HEK293T (cell line): ENCODE data around the gene RPS19BP1.

Experiments used
- CTCF ChIA-PET: fragments of 350-600 bp; formaldehyde crosslinking; extraction: SDS; loops from one replicate; lab custom pipeline; 2021; ENCODE audit warnings: antibody characterized with exemption, inconsistent platforms; lab: Yijun Ruan, JAX
- POLR2A ChIA-PET: fragments of 350-600 bp; formaldehyde crosslinking; extraction: SDS; loops from one replicate; lab custom pipeline; 2020; ENCODE audit warnings: antibody characterized with exemption, inconsistent platforms; lab: Yijun Ruan, JAX
- DNase-seq: peaks from one replicate; pipeline ENCODE4 v3.0.0; 2012; ENCODE audit warnings: mixed read lengths; ENCODE audit errors: extremely low spot score
- ARNT ChIP-seq: fragments of 450-650 bp; IDR thresholded peaks from 2 replicates; pipeline ENCODE4 v1.6.1; 2017; ENCODE audit warnings: mild to moderate bottlenecking
- BHLHE40 ChIP-seq: fragments of 450-650 bp; IDR thresholded peaks from 2 replicates; pipeline ENCODE4 v1.6.1; 2016; ENCODE audit warnings: mild to moderate bottlenecking, moderate library complexity, borderline replicate concordance
- CTBP1 ChIP-seq: fragments of 450-650 bp; IDR thresholded peaks from 2 replicates; pipeline ENCODE4 v1.6.1; 2016; ENCODE audit warnings: borderline replicate concordance
- ELF4 ChIP-seq: fragments of 450-650 bp; IDR thresholded peaks from 2 replicates; pipeline ENCODE4 v1.6.1; 2017; ENCODE audit warnings: antibody characterized with exemption
- FOXA1 ChIP-seq: fragments of 450-650 bp; IDR thresholded peaks from 2 replicates; pipeline ENCODE4 v1.6.1; 2016; ENCODE audit warnings: mild to moderate bottlenecking
- FOXK2 ChIP-seq: fragments of 450-650 bp; IDR thresholded peaks from 2 replicates; pipeline ENCODE4 v1.6.1; 2016; ENCODE audit warnings: mild to moderate bottlenecking
- FOXM1 ChIP-seq: fragments of 450-650 bp; IDR thresholded peaks from 2 replicates; pipeline ENCODE4 v1.6.1; 2017; ENCODE audit warnings: mild to moderate bottlenecking, borderline replicate concordance
- HDGF ChIP-seq: fragments of 450-650 bp; IDR thresholded peaks from 2 replicates; pipeline ENCODE4 v1.6.1; 2017; ENCODE audit warnings: antibody characterized with exemption, borderline replicate concordance
- L3MBTL2 ChIP-seq: fragments of 450-650 bp; conservative IDR thresholded peaks from 2 replicates; pipeline ENCODE4 v1.6.1; 2016; ENCODE audit warnings: mild to moderate bottlenecking
- LEF1 ChIP-seq: fragments of 450-650 bp; IDR thresholded peaks from 2 replicates; pipeline ENCODE4 v1.6.1; 2017; ENCODE audit warnings: mild to moderate bottlenecking, borderline replicate concordance
- NFRKB ChIP-seq: fragments of 450-650 bp; IDR thresholded peaks from 2 replicates; pipeline ENCODE4 v1.6.1; 2016; ENCODE audit warnings: mild to moderate bottlenecking, moderate library complexity
- PKNOX1 ChIP-seq: fragments of 450-650 bp; IDR thresholded peaks from 2 replicates; pipeline ENCODE4 v1.6.1; 2016
- SP1 ChIP-seq: fragments of 450-650 bp; IDR thresholded peaks from 2 replicates; pipeline ENCODE4 v1.6.1; 2017
- SUZ12 ChIP-seq: fragments of 450-650 bp; IDR thresholded peaks from 2 replicates; pipeline ENCODE4 v1.6.1; 2016; ENCODE audit warnings: mild to moderate bottlenecking
- TARDBP ChIP-seq: fragments of 450-650 bp; IDR thresholded peaks from 2 replicates; pipeline ENCODE4 v1.6.1; 2016
- ZNF384 ChIP-seq: fragments of 450-650 bp; IDR thresholded peaks from 2 replicates; pipeline ENCODE4 v1.6.1; 2016

The RPS19BP1 gene

GRCh38 chr22:39494471-39495120 lies 38.0 kb downstream of the RPS19BP1 start:
- ChIA-PET CTCF (interaction anchor here (1.0 to 2.1 kb wide), 6 partner anchors 17 to 42 kb away, joined by 3 to 33 read pairs (median 4); no protein-coding TSS in a partner anchor), POLR2A (interaction anchor here (0.9 to 2.3 kb wide), 6 partner anchors 21 to 175 kb away, joined by 3 to 14 read pairs (median 8); partner anchors contain the start of genes ATF4 and RPL3)
- TF ChIP-seq HDGF (no peak), NFRKB (no peak), FOXA1 (no peak), ARNT (no peak), SP1 (no peak), CTBP1 (no peak), ELF4 (no peak), ZNF384 (no peak), LEF1 (no peak), FOXK2 (no peak), TARDBP (no peak), L3MBTL2 (no peak), PKNOX1 (no peak), SUZ12 (no peak), FOXM1 (no peak), BHLHE40 (no peak)
- no peak for DNase-seq

GRCh38 chr22:39493759-39494158 lies 38.8 kb downstream of the RPS19BP1 start:
- ChIA-PET CTCF (interaction anchor here (0.6 to 2.1 kb wide), 11 partner anchors 8 to 61 kb away, joined by 3 to 33 read pairs (median 5); partner anchors contain the start of gene MIEF1), POLR2A (interaction anchor here (0.9 to 2.3 kb wide), 6 partner anchors 22 to 174 kb away, joined by 3 to 14 read pairs (median 8); partner anchors contain the start of genes ATF4 and RPL3)
- DNase-seq: no peak
- no peak for TF ChIP-seq TARDBP

- POLR2A ChIA-PET: interaction anchor here (1.0 to 4.2 kb wide), 7 partner anchors 10 to 173 kb away, joined by 3 to 25 read pairs (median 3); partner anchors contain the start of genes ATF4, MIEF1 and RPS19BP1
- no peak for DNase-seq
- no peak for TF ChIP-seq ELF4
- no peak for TF ChIP-seq L3MBTL2
- CTCF ChIA-PET: interaction anchor here (3.5 kb wide), 1 partner anchor 37 kb away, joined by 21 read pairs; no protein-coding TSS in a partner anchor
Measured at GRCh38 chr22:39492186-39492585, 40.4 kb downstream of the RPS19BP1 start.

GRCh38 chr22:39491696-39492095 lies 40.9 kb downstream of the RPS19BP1 start:
- ChIA-PET CTCF (interaction anchor here (3.5 kb wide), 1 partner anchor 37 kb away, joined by 21 read pairs; no protein-coding TSS in a partner anchor), POLR2A (interaction anchor here (1.0 to 4.2 kb wide), 5 partner anchors 10 to 173 kb away, joined by 3 to 25 read pairs (median 3); partner anchors contain the start of genes ATF4 and MIEF1)
- DNase-seq: no peak
- TF ChIP-seq ZNF384 (no peak), ELF4 (no peak), FOXA1 (no peak), L3MBTL2 (no peak), FOXK2 (no peak), BHLHE40 (no peak), HDGF (no peak), SUZ12 (no peak), TARDBP (no peak), CTBP1 (no peak)

GRCh38 chr22:39490966-39491680 lies 41.4 kb downstream of the RPS19BP1 start:
- CTCF ChIA-PET: interaction anchor here (1.0 to 3.5 kb wide), 2 partner anchors 24 to 38 kb away, joined by 3 to 21 read pairs; no protein-coding TSS in a partner anchor
- DNase-seq: no peak
- TF ChIP-seq NFRKB: no peak
- no peak for TF ChIP-seq FOXA1
- no peak for TF ChIP-seq SUZ12
- TF ChIP-seq ELF4: no peak
- POLR2A ChIA-PET: interaction anchor here (1.0 to 4.2 kb wide), 10 partner anchors 11 to 172 kb away, joined by 3 to 25 read pairs (median 7); partner anchors contain the start of genes ATF4, MIEF1 and RPS19BP1

GRCh38 chr22:39490135-39490798 lies 42.3 kb downstream of the RPS19BP1 start:
- POLR2A ChIA-PET: interaction anchor here (0.8 to 4.2 kb wide), 16 partner anchors 9 to 170 kb away, joined by 3 to 25 read pairs (median 4); partner anchors contain the start of genes ATF4, MIEF1, RPL3 and RPS19BP1
- TF ChIP-seq FOXA1 (no peak), CTBP1 (no peak), SUZ12 (no peak), FOXK2 (no peak), ZNF384 (no peak), TARDBP (no peak), NFRKB (no peak), BHLHE40 (no peak), HDGF (no peak), SP1 (no peak), LEF1 (no peak)
- CTCF ChIA-PET: interaction anchor here (1.0 to 3.5 kb wide), 2 partner anchors 25 to 39 kb away, joined by 3 to 21 read pairs; no protein-coding TSS in a partner anchor
- DNase-seq: peak; percentile 93
